Ishikawa (cell line): Measurements from ENCODE around the gene BTK.

Experiments used
- EP300 ChIP-seq: IDR thresholded peaks from 2 replicates; pipeline ENCODE4 v1.6.1; 2012; ENCODE audit warnings: borderline replicate concordance
- MAX ChIP-seq: IDR thresholded peaks from 2 replicates; pipeline ENCODE4 v1.6.1; 2012
- REST ChIP-seq: IDR thresholded peaks from 2 replicates; pipeline ENCODE4 v1.6.1; 2012; ENCODE audit warnings: low read depth, mild to moderate bottlenecking
- TAF1 ChIP-seq: IDR thresholded peaks from 2 replicates; pipeline ENCODE4 v1.6.1; 2012; ENCODE audit warnings: low read depth, mild to moderate bottlenecking
- YY1 ChIP-seq: IDR thresholded peaks from 2 replicates; pipeline ENCODE4 v1.6.1; 2012; ENCODE audit warnings: low read depth

- TF ChIP-seq EP300 (no peak), YY1 (no peak), REST (no peak), TAF1 (no peak), MAX (no peak)
These were observed 29.5 kb upstream of the BTK start for GRCh38 chrX:101415180-101416145.
